ENCODE data around the gene ATP1A1. TPM values are rescaled to one million over a fixed set of nuclear protein-coding genes. Genes with fewer than 3 reads are reported as not detected.

ATP1A1 gene
- total and polyA plus RNA-seq, 9 of the 15 experiments (the other 6 are each of a cell fraction or from before 2014, with no cell fraction given): 99.3 to 513 (median 234) TPM

GRCh38 chr1:116414364-116414763 lies 41.3 kb downstream of the ATP1A1 start:
- intact Hi-C loops (cut with micrococcal nuclease): loop anchor here (2.0 kb wide), 1 partner anchor 40 kb away; no protein-coding TSS in a partner anchor
- TF ChIP-seq ARID3B (CRISPR knock-in tag; IDR thresholded peaks at IDR 0.05; ENCODE audit: borderline replicate concordance) (no peak), RAD51 (IDR thresholded peaks at IDR 0.05; ENCODE audit: borderline replicate concordance, low read depth) (peak; percentile 20; the same call in 1 of the 2 replicates), TFE3 (CRISPR knock-in tag; IDR thresholded peaks at IDR 0.05) (peak; percentile 78), PKNOX1 (IDR thresholded peaks at IDR 0.05) (peak; percentile 50), PATZ1 (CRISPR knock-in tag; IDR thresholded peaks at IDR 0.05; ENCODE audit: borderline replicate concordance) (no peak), TOE1 (IDR thresholded peaks at IDR 0.05; ENCODE audit: borderline replicate concordance) (peak; percentile 66; the same call in 1 of the 2 replicates), TOE1 (CRISPR knock-in tag; IDR thresholded peaks at IDR 0.05; ENCODE audit: borderline replicate concordance, low read depth) (no peak), NFE2L1 (tag; IDR thresholded peaks at IDR 0.05; ENCODE audit: borderline replicate concordance, low read depth) (no peak), CLOCK (CRISPR knock-in tag; IDR thresholded peaks at IDR 0.05; ENCODE audit: borderline replicate concordance) (no peak), ATF1 (CRISPR knock-in tag; IDR thresholded peaks at IDR 0.05) (no peak), ATF1 (tag; IDR thresholded peaks at IDR 0.05) (no peak), SMAD4 (CRISPR knock-in tag; conservative IDR thresholded peaks at IDR 0.05) (0 out of 2 replicates have a peak, but pooled peaks have one; percentile 17), HDAC8 (tag; IDR thresholded peaks at IDR 0.05) (no peak)

More at GRCh38 chr1:116414364-116414763, 41.3 kb downstream of the ATP1A1 start:
- Histone ChIP-seq H3K9me3 (replicated peaks; ENCODE audit: control insufficient read depth, insufficient read depth, low read depth, low read length) (no peaks in the 10 kb centered on the region), H2AFZ (ENCODE audit: low read depth, low read length) (no peak overlapping the region), H4K20me1 (replicated peaks; ENCODE audit: control insufficient read depth, insufficient read depth, low read length) (no peaks in the 10 kb centered on the region), H3K79me2 (ENCODE audit: control insufficient read depth, insufficient read depth, low read length) (peaks cover 10% of the 10 kb centered on the region; the same call in 2 of the 3 replicates), H3K4me2 (ENCODE audit: insufficient read depth, low read length) (no peak overlapping the region), H3K4me1 (replicated peaks in 1 of 2; ENCODE audit: control insufficient read depth in 2 of 2, insufficient read depth in 2 of 2, low read length in 2 of 2) (peaks cover 47 to 87% of the 10 kb centered on the region in 2 experiments), H3K9ac (ENCODE audit: insufficient read depth in 1 of 2, low read depth in 2 of 2, low read length in 2 of 2) (peak overlapping the region in 1 of 2 experiments; percentile 33; a peak in 2 of 4 replicates), H3K27me3 (ENCODE audit: control insufficient read depth in 2 of 2, insufficient read depth in 2 of 2, low read length in 2 of 2) (no peaks in the 10 kb centered on the region), H3K4me3 (no peak overlapping the region), H3K27ac (ENCODE audit: extremely low read depth, low read depth, low read length) (no peak overlapping the region; the same call in 1 of the 3 replicates), H3K36me3 (ENCODE audit: control insufficient read depth, insufficient read depth, low read length) (no peaks in the 10 kb centered on the region), H3K9me1 (ENCODE audit: control insufficient read depth, insufficient read depth, low read length) (no peaks in the 10 kb centered on the region)
- no peak for ATAC-seq
- BruUV-seq (replicated peaks): no TSS peak
- FAIRE-seq: no peak
- WGBS (ENCODE audit: insufficient coverage, low coverage, missing lambda C conversion rate): 79% methylated on average over 3 of the region's 3 CpGs
- in situ Hi-C loops (cut with MboI): no loop called here
- POLR2A ChIA-PET: interaction anchor here (0.7 to 2.3 kb wide), 3 partner anchors 8 to 43 kb away, joined by 3 to 13 read pairs (median 5); no protein-coding TSS in a partner anchor
- no peak for DNase-seq (ENCODE audit: extremely low read depth in 1 of 4, low spot score in 3 of 4)
- CTCF ChIA-PET (ENCODE audit: low intra/inter-chr PET ratio): no interaction called here
